Measurements from ENCODE around the gene RNF208.

RNF208 gene

DNA sequence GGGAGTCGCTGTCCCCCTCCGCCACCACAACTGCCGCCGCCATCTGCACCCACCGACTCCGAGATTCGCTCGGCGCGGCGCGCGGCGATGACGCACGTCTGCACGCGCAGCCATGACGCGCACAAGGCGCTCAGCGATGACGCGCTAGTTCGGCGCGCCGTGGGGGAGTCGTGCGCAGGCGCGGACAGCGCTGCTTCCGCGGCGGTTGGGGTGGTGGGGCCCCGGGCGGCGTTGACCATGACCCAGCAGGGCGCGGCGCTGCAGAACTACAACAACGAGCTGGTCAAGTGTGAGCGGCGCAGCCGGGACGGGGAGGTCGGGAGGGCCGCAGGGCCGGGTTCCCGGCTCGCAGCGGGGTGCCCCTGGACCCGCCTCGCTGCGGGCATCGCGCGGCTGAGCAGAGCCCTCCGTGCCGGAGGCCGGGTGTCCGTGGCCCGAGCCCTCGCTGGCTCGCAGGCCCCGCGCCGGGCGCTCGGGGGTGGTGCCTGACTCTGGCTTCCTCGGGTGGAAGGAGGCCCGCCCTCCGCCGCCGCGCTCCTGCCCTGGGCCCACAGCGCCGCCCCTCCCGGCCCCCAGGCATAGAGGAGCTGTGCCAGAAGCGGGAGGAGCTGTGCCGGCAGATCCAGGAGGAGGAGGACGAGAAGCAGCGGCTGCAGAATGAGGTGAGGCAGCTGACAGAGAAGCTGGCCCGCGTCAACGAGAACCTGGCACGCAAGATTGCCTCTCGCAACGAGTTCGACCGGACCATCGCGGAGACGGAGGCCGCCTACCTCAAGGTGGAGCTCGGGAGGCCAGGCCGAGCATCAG lies 33.3 kb downstream of the RNF208 start, which contains the start of the genes ANAPC2 and SSNA1:
ANAPC2 (minus strand) TSS at position 71 of the 807 bp plus-strand sequence; CDS start at position 43, 28 bp downstream.
SSNA1 (plus strand) TSS at position 187 of the 807 bp plus-strand sequence; CDS start at position 238, 51 bp downstream.
- no peaks in the 10 kb centered on the region for H3K27me3 ChIP-seq (ENCODE audit: insufficient read depth, low read length)
- H3K9me3 ChIP-seq (ENCODE audit: low read length) = no peaks in the 10 kb centered on the region
- peak within 1 kb of the TSS; percentile 96 for H3K4me3 ChIP-seq (ENCODE audit: low read length)
- peaks cover 32% of the 10 kb centered on the region for H3K36me3 ChIP-seq (ENCODE audit: insufficient read depth, low read length)
- no peak within 1 kb of the TSS for H2AFZ ChIP-seq (ENCODE audit: low read depth, low read length)
- peaks cover 31% of the 10 kb centered on the region for H3K4me1 ChIP-seq (ENCODE audit: insufficient read depth, low read length)

DNA sequence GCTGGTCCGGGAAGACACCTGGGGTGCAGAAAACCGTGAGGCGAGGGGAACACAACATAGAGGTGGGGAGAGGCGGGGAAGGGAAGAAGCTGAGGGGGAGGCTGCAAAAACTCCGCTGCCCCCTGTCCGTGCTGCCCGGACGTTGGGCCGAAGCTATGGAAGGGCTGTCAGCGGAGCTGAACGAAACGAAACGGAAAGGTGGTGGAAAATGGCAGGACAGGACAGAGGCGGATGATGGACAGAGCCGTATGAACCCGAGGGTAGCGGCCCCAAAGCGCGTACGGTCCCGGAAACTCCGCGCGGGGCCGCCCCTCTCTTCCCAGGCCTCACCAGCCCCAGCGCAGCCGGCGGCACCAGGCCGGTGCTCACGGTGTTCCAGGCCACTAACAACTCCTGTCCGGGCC lies 34.0 kb downstream of the RNF208 start:
- Histone ChIP-seq H3K4me1 (ENCODE audit: insufficient read depth, low read length) (peaks cover 31% of the 10 kb centered on the region), H2AFZ (ENCODE audit: low read depth, low read length) (no peak overlapping the region), H3K9me3 (ENCODE audit: low read length) (no peaks in the 10 kb centered on the region), H3K4me3 (ENCODE audit: low read length) (peak overlapping the region; percentile 96), H3K36me3 (ENCODE audit: insufficient read depth, low read length) (peaks cover 38% of the 10 kb centered on the region), H3K27me3 (ENCODE audit: insufficient read depth, low read length) (no peaks in the 10 kb centered on the region)

DNA sequence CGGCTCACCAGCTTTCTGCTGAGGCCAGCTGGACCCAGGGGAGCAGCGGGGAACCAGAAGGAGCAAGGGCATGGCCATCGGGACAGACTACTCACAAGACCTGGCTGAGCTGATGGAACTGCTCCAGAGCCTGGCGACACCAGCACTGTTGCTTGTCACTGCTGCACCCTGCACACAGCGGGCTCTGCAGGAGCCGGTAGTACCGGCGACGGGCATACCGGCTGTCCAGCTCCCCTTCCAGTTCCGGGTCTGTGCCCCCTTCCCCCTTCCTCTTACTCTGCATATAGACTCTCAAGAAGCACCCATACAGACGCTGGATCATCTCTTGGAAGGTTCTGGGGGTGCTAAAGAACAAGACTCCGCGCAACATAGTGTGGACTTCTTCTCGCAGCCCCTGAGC lies 34.7 kb downstream of the RNF208 start:
- no peaks in the 10 kb centered on the region for H3K9me3 ChIP-seq (ENCODE audit: low read length)
- peaks cover 31% of the 10 kb centered on the region for H3K4me1 ChIP-seq (ENCODE audit: insufficient read depth, low read length)
- H3K4me3 ChIP-seq (ENCODE audit: low read length) = peak overlapping the region; percentile 96
- no peak overlapping the region for H2AFZ ChIP-seq (ENCODE audit: low read depth, low read length)
- no peaks in the 10 kb centered on the region for H3K27me3 ChIP-seq (ENCODE audit: insufficient read depth, low read length)
- H3K36me3 ChIP-seq (ENCODE audit: insufficient read depth, low read length) = peaks cover 43% of the 10 kb centered on the region

DNA sequence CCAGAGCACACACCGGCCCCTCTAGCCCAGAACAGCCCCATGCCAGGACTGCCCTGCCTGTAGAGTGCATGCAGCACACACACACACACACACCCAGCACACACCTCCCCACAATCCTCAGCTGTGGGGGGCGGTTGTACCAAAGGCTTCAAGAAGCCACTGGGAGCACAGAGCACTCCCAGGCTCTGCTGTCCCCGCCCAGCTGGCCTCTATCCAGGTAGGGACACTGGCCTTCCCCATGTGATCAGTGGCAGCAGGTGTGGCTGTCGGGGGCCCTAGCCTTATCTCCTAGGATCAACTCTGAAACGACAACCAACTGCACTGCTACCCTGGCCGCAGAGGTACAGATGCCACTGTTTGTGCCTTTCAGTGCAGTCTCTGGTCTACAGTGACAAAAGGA lies 35.7 kb downstream of the RNF208 start:
- peaks cover 40% of the 10 kb centered on the region for H3K36me3 ChIP-seq (ENCODE audit: insufficient read depth, low read length)

DNA sequence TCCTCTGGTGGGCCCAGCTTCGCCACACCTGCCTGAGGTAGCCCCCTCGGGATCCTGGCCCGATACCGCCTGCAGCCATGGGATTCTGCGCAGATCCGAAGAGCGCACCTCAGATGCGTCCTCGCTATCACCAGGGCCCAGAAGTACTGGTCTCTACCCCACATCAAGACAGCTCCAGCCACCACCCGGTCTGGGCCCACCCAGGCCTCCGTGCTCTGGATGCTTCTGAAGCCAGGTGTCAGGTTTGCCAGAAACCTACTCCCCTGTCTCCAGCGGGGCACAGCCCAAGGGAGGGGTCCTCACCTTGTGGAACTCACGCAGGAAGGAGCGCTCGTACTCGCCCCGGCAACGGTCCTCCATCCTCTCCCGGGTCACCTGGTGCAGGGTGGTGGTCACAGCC lies 36.1 kb downstream of the RNF208 start:
- no peaks in the 10 kb centered on the region for H3K9me3 ChIP-seq (ENCODE audit: low read length)
- H3K36me3 ChIP-seq (ENCODE audit: insufficient read depth, low read length) = peaks cover 40% of the 10 kb centered on the region
- no peak overlapping the region for H3K4me3 ChIP-seq (ENCODE audit: low read length)
- H3K4me1 ChIP-seq (ENCODE audit: insufficient read depth, low read length) = peaks cover 31% of the 10 kb centered on the region
- H2AFZ ChIP-seq (ENCODE audit: low read depth, low read length) = no peak overlapping the region
- H3K27me3 ChIP-seq (ENCODE audit: insufficient read depth, low read length) = no peaks in the 10 kb centered on the region

More for the DNA sequence above, 35.7 kb downstream of the RNF208 start:
- no peak overlapping the region for H3K4me3 ChIP-seq (ENCODE audit: low read length)
- peaks cover 31% of the 10 kb centered on the region for H3K4me1 ChIP-seq (ENCODE audit: insufficient read depth, low read length)
- H2AFZ ChIP-seq (ENCODE audit: low read depth, low read length) = no peak overlapping the region
- no peaks in the 10 kb centered on the region for H3K9me3 ChIP-seq (ENCODE audit: low read length)
- no peaks in the 10 kb centered on the region for H3K27me3 ChIP-seq (ENCODE audit: insufficient read depth, low read length)

DNA sequence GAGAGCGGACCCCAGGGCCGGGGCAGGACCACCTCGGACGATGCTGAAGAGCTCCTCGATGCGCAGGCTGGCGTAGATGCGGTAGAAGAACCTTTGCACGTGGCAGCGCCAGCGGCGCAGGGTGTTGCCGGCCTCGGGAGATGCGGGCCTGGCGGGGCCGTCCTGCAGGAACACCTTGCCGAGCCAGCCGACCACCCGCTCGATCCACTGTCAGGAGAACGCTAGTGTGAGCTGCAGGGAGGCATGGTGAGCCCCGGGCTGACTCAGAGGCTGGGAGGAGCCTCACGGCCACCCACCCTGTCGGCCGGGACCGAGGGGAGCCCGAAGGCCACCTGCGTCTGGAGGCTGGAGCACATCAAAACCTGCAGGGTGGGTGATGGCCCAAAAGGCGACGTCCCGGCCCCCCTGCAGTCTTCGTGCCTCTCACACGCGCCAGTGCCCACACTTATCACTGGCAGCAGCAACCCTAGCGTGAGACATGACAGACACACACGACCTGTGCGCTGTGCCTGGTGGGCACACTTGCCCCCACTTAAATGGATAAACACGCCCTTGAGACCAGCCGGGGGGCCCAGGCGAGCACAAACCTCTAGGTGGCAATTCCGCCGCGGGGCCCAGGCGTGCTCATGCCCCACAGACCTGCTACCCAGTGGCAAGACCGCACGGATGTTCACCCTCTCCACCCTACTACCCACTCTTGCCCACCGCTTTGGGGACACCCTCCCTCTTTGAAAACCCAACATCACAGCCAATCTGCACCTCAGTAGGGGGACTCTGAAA lies 37.0 kb downstream of the RNF208 start:
- Histone ChIP-seq H3K36me3 (ENCODE audit: insufficient read depth, low read length) (peaks cover 44% of the 10 kb centered on the region), H3K9me3 (ENCODE audit: low read length) (no peaks in the 10 kb centered on the region), H2AFZ (ENCODE audit: low read depth, low read length) (no peak overlapping the region), H3K4me3 (ENCODE audit: low read length) (no peak overlapping the region), H3K4me1 (ENCODE audit: insufficient read depth, low read length) (peaks cover 29% of the 10 kb centered on the region), H3K27me3 (ENCODE audit: insufficient read depth, low read length) (no peaks in the 10 kb centered on the region)

DNA sequence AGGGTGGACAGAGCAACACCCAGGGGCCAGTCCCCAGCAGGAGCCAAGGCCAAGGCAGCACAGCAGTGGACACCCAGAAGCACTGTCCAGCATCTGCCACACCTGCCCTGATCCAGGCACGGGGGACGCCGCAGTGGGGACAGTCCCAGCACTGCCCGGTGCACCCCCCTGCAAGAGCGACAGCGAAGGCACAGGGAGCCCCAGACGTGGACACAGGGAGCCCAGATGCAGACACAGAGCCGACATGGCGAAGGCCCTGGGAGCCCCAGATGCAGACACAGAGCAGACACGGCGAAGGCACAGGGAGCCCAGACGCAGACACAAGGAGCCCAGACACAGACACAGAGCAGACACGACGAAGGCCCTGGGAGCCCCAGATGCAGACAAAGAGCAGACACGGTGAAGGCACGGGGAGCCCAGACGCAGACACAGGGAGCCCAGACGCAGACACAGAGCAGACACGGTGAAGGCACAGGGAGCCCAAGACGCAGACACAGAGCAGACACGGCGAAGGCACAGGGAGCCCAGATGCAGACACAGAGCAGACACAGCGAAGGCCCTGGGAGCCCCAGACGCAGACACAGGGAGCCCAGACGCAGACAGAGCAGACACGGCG lies 38.0 kb downstream of the RNF208 start:
- Histone ChIP-seq H3K4me3 (ENCODE audit: low read length) (no peak overlapping the region), H2AFZ (ENCODE audit: low read depth, low read length) (no peak overlapping the region), H3K27me3 (ENCODE audit: insufficient read depth, low read length) (no peaks in the 10 kb centered on the region), H3K9me3 (ENCODE audit: low read length) (no peaks in the 10 kb centered on the region), H3K36me3 (ENCODE audit: insufficient read depth, low read length) (peaks cover 49% of the 10 kb centered on the region), H3K4me1 (ENCODE audit: insufficient read depth, low read length) (peaks cover 20% of the 10 kb centered on the region)

DNA sequence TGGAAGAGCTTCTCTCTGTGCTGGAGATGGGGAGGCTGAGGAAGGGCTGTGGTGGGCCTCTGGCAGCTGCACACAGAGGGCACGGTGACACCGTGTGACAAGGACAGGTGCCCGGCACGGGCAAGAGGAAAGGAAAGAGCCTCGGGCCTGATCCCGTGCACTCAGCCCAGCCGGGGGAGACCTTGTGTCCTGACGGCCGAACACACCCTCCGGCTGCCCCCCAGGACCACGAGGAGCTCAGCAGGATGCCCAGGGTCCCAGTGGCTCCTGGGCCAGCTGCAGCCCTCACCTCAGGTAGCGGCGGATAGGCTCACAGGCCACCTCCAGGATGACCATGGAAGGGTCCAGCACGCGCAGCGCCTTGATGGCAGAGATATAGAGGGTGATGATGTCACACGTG lies 39.2 kb downstream of the RNF208 start:
- Histone ChIP-seq H3K9me3 (ENCODE audit: low read length) (no peaks in the 10 kb centered on the region), H3K4me1 (ENCODE audit: insufficient read depth, low read length) (peaks cover 16% of the 10 kb centered on the region), H3K36me3 (ENCODE audit: insufficient read depth, low read length) (peaks cover 56% of the 10 kb centered on the region), H3K4me3 (ENCODE audit: low read length) (no peak overlapping the region), H3K27me3 (ENCODE audit: insufficient read depth, low read length) (no peaks in the 10 kb centered on the region), H2AFZ (ENCODE audit: low read depth, low read length) (no peak overlapping the region)

DNA sequence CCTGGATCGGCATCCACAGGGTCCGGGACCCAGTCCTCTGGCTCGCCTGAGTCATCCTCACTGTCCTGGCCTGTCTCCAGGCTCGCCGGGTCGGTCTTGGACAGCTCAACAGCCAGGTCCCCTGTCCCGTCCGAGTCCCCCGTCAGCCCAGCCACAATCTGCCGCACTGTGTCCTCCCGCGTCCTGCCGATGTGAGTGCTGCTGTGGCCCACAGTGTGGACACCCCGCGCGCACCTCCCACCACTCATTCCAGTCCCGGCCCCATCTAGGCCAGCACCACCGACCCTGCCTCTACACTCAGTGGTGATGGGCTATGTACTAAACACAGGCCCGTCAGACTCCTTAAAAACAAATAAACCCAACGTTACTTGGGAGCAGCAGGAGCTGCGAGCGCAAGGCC lies 40.4 kb downstream of the RNF208 start:
- Histone ChIP-seq H3K4me1 (ENCODE audit: insufficient read depth, low read length) (peaks cover 5% of the 10 kb centered on the region), H2AFZ (ENCODE audit: low read depth, low read length) (no peak overlapping the region), H3K9me3 (ENCODE audit: low read length) (no peaks in the 10 kb centered on the region), H3K27me3 (ENCODE audit: insufficient read depth, low read length) (no peaks in the 10 kb centered on the region), H3K36me3 (ENCODE audit: insufficient read depth, low read length) (peaks cover 57% of the 10 kb centered on the region), H3K4me3 (ENCODE audit: low read length) (no peak overlapping the region)

DNA sequence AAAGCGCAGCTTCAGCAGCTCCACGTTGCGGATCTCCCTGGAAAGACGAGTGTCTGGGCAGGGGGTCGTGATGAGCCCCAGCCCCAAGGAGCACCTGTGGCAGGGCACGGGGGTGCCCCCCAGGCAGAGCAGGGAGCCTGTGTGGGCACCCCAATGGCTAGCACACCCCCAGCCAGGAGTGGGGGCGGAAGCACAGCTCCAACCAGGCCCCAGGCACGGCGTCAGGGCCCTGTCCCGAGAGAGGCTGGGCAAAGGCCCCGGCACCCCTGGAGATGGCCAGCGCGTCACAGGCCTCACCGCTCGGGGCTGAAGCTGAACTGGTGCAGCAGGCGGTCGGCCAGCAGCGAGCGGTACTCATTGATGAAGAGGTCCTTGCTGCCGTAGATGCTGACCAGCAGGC lies 41.5 kb downstream of the RNF208 start:
- no peaks in the 10 kb centered on the region for H3K9me3 ChIP-seq (ENCODE audit: low read length)
- no peak overlapping the region for H2AFZ ChIP-seq (ENCODE audit: low read depth, low read length)
- H3K36me3 ChIP-seq (ENCODE audit: insufficient read depth, low read length) = peaks cover 54% of the 10 kb centered on the region
- no peak overlapping the region for H3K4me3 ChIP-seq (ENCODE audit: low read length)
- no peaks in the 10 kb centered on the region for H3K27me3 ChIP-seq (ENCODE audit: insufficient read depth, low read length)
- H3K4me1 ChIP-seq (ENCODE audit: insufficient read depth, low read length) = no peaks in the 10 kb centered on the region

DNA sequence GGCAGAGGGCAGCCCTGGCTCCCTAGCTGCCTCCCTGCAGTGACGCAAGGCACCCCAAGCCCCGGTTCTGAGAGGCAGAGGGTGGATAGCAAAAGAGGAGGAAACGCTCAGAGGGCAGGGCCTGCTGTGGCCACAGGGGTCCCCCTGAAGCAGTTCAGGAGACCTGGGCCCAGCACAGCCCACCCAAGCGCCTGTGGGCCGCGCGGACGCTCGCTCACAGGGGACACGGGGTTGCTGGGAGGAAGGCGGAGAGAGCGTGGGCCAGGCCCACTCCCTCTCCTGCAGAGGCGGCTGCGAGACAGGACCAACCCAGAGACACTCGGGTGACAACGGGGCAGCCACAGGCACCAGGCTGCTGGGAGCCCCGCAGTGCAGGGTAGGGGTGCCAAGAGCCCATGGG lies 42.3 kb downstream of the RNF208 start:
- no peak overlapping the region for H2AFZ ChIP-seq (ENCODE audit: low read depth, low read length)
- no peaks in the 10 kb centered on the region for H3K9me3 ChIP-seq (ENCODE audit: low read length)
- no peaks in the 10 kb centered on the region for H3K4me1 ChIP-seq (ENCODE audit: insufficient read depth, low read length)
- no peaks in the 10 kb centered on the region for H3K27me3 ChIP-seq (ENCODE audit: insufficient read depth, low read length)
- peaks cover 49% of the 10 kb centered on the region for H3K36me3 ChIP-seq (ENCODE audit: insufficient read depth, low read length)
- no peak overlapping the region for H3K4me3 ChIP-seq (ENCODE audit: low read length)

DNA sequence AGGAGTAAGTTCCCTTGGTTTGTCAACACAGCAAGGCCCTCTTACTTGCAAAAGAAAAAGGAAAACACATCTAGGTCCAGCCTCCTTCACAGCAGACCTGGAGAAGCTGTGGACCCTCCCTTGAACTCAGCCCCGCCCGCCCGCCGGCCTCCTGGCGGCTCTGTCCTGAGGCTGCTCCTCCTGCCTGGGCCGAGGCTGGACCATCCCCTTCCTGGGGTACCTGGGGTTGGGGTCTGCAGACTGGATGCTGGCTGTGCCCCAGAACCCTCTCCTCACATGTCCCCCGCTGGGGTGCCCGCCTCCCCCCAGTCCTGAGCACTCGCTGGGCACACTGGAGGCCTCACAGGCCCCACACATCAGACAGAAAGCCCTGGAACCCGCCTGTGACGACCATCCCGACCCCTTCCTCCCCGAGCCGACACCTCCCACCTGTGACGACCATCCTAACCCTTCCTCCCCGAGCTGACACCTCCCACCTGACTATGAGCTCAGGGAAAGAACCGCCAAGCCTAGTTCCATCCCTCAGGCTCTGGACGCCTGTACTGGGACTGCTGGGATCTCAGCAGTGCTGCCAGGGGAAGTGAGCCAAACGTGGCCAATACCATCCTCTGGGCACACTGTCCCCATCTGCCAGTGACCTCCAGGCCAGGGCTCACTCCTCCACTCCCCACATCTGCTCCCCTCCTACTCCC lies 43.0 kb downstream of the RNF208 start:
- no peak overlapping the region for H3K4me3 ChIP-seq (ENCODE audit: low read length)
- no peaks in the 10 kb centered on the region for H3K27me3 ChIP-seq (ENCODE audit: insufficient read depth, low read length)
- H3K9me3 ChIP-seq (ENCODE audit: low read length) = no peaks in the 10 kb centered on the region
- no peak overlapping the region for H2AFZ ChIP-seq (ENCODE audit: low read depth, low read length)
- H3K36me3 ChIP-seq (ENCODE audit: insufficient read depth, low read length) = peaks cover 43% of the 10 kb centered on the region
- no peaks in the 10 kb centered on the region for H3K4me1 ChIP-seq (ENCODE audit: insufficient read depth, low read length)
